Mesodermal cell (in vitro differentiated cells): Measurements from ENCODE around the gene MARCHF4.

Experiments used
- H3K27ac ChIP-seq: 2 replicates; pipeline ENCODE4 v1.7.0; 2013; ENCODE audit warnings: mild to moderate bottlenecking, low read depth, low read length, moderate library complexity; ENCODE audit not compliant: severe bottlenecking
- H3K36me3 ChIP-seq: 2 replicates; pipeline ENCODE4 v1.7.1; 2013; ENCODE audit warnings: mild to moderate bottlenecking, low read length, moderate library complexity; ENCODE audit not compliant: control insufficient read depth, insufficient read depth
- H3K4me1 ChIP-seq: one replicate; pipeline ENCODE4 v1.7.1; 2013; ENCODE audit warnings: mild to moderate bottlenecking, low read length; ENCODE audit not compliant: insufficient read depth, control insufficient read depth, poor library complexity, severe bottlenecking
- H3K4me3 ChIP-seq: 2 replicates; pipeline ENCODE4 v1.7.0; 2013; ENCODE audit warnings: low read length, control low read depth, mild to moderate bottlenecking; ENCODE audit not compliant: insufficient read depth, poor library complexity, severe bottlenecking; ENCODE audit errors: extremely low read depth
- H3K9me3 ChIP-seq: 2 replicates; pipeline ENCODE4 v1.7.1; 2013; ENCODE audit warnings: mild to moderate bottlenecking, low read length, moderate library complexity; ENCODE audit not compliant: control insufficient read depth
- WGBS, 2 experiments: methylation state at CpG; one replicate each; pipeline ENCODE4 v1.1.5; 2013; ENCODE audit warnings: missing lambda C conversion rate in 2 of 2; ENCODE audit not compliant: insufficient coverage in 2 of 2; 5-methylcytosine and 5-hydroxymethylcytosine counted together

The MARCHF4 gene

DNA sequence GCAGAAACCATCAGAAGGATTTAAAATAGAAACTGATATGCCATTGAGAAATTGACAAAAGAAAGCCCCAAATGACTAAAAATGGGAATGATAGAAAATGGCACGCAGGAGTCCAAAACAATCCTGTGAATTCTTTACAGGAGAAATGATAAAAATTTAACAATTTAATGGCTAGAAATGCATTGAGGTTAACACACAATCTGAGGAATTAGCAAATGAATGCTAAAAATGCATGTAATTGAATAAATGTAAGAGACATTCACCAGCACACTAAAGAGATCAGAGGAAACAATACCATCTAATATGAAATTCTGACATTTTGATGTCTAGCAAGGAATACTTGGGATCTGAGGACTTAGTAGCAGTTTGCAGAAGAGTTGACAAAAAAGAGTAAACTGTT lies 37.0 kb downstream of the MARCHF4 start:
- H3K4me3 ChIP-seq, result no peak overlapping the region
- 100% methylated on average over 1 of the region's 1 CpG; no CpG with 5 or more reads in 1 of the 2 experiments for WGBS, 2 experiments

DNA sequence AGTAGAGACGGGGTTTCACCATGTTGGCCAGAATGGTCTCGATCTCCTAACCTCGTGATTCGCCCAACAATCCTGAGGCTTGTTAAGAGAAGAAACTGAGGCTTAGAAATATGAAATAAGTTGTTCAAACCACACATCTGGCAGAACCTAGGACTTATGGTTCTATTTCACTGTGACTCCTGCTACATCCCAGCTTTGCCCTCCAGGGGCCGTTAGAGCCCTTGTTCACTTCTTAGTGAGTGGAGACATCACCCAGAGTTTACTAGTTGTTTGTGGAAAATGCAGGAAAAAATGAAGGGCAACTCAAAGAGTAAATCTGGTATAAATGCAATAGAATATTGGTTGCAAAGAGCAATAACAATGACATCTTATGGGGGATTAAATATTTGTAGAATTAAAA lies 43.9 kb downstream of the MARCHF4 start:
- Histone ChIP-seq H3K4me3 (no peak overlapping the region), H3K9me3 (peaks cover 6% of the 10 kb centered on the region), H3K4me1 (no peaks in the 10 kb centered on the region), H3K36me3 (peaks cover 10% of the 10 kb centered on the region), H3K27ac (no peak overlapping the region)
- WGBS, 2 experiments, result 85 to 92% methylated on average over 4 of the region's 5 CpGs

More for the DNA sequence above, 37.0 kb downstream of the MARCHF4 start:
- Histone ChIP-seq H3K9me3 (no peaks in the 10 kb centered on the region), H3K36me3 (peaks cover 24% of the 10 kb centered on the region), H3K4me1 (peaks cover 9% of the 10 kb centered on the region), H3K27ac (no peak overlapping the region)

DNA sequence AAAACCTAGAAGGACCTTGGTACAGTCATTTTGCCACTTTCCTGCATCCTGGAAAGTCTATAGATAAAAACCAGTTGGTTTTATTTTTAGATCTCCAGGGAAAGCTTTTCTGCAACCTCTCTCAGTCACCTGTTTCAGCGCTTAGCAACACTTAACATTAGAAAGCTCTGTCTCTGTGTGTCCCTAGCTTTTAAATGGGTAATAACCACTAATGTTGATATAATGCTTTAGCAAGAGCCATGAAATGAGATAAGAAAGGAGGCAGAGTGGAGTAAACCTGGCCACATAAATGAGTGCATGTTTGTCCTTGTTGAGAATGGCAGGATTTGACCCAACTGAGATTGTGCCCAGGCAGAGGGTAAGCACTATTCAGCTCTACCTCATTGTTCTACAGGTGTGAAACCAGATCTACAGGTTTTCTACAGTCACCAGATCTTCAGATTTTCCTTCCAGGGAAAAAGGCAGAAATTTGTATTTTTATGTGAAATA lies 44.8 kb downstream of the MARCHF4 start:
- no CpG with 5 or more reads among the region's 1 CpG for WGBS, 2 experiments

More for the DNA sequence above, 44.8 kb downstream of the MARCHF4 start:
- Histone ChIP-seq H3K27ac (no peak overlapping the region), H3K9me3 (peaks cover 6% of the 10 kb centered on the region), H3K4me3 (no peak overlapping the region), H3K4me1 (no peaks in the 10 kb centered on the region), H3K36me3 (peaks cover 3% of the 10 kb centered on the region)
